BLaER1 (cell line): ENCODE measurements around the gene CXCR5.

Experiments
- H3K27ac ChIP-seq: shearing (Covaris generic); formaldehyde crosslinking; 2 replicates; pipeline ENCODE4 v1.8.1; 2022
- H3K27me3 ChIP-seq: shearing (Covaris generic); formaldehyde crosslinking; 2 replicates; pipeline ENCODE4 v1.8.1; 2022
- H3K36me3 ChIP-seq: shearing (Covaris generic); formaldehyde crosslinking; 2 replicates; pipeline ENCODE4 v1.8.1; 2022
- H3K4me1 ChIP-seq: shearing (Covaris generic); formaldehyde crosslinking; 2 replicates; pipeline ENCODE4 v1.8.1; 2022
- H3K4me2 ChIP-seq: shearing (Covaris generic); formaldehyde crosslinking; 2 replicates; pipeline ENCODE4 v1.8.1; 2022
- H3K4me3 ChIP-seq: shearing (Covaris generic); formaldehyde crosslinking; 2 replicates; pipeline ENCODE4 v1.8.1; 2022
- H3K9ac ChIP-seq: shearing (Covaris generic); formaldehyde crosslinking; 2 replicates; pipeline ENCODE4 v1.8.1; 2022
- H3K9me3 ChIP-seq: shearing (Covaris generic); formaldehyde crosslinking; 2 replicates; pipeline ENCODE4 v1.8.1; 2022
- H4K20me1 ChIP-seq: shearing (Covaris generic); formaldehyde crosslinking; 2 replicates; pipeline ENCODE4 v1.8.1; 2022
- Cebpa-rat ChIP-seq: shearing (Covaris generic); IDR thresholded peaks from 2 replicates; pipeline ENCODE4 v1.8.1; 2022

The CXCR5 gene

DNA sequence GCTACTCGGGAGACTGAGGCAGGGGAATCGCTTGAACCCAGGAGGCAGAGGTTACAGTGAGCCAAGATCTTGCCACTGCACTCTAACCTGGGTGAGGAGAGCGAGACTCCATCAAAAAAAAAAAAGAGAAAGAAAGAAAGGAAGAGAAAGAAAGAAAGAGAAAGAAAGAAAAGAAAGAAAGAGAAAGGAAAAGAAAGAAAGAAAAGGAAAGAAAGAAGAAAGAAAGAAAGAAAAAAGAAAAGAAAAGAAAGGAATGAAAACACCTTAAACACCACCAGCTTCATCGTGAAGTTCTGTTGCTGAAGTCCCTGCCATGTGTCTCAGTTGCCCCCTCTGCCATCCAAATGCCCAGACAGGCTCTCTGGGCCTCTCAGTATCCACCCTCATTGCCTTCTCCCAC is 9.9 kb upstream of the CXCR5 start:
- Histone ChIP-seq H3K36me3 (no peaks in the 10 kb centered on the region), H3K9me3 (no peaks in the 10 kb centered on the region), H3K9ac (no peak overlapping the region), H4K20me1 (no peaks in the 10 kb centered on the region), H3K27ac (no peak overlapping the region), H3K4me3 (no peak overlapping the region), H3K4me2 (no peak overlapping the region), H3K4me1 (peaks cover 50% of the 10 kb centered on the region), H3K27me3 (no peaks in the 10 kb centered on the region)
- TF ChIP-seq Cebpa-rat: no peak

DNA sequence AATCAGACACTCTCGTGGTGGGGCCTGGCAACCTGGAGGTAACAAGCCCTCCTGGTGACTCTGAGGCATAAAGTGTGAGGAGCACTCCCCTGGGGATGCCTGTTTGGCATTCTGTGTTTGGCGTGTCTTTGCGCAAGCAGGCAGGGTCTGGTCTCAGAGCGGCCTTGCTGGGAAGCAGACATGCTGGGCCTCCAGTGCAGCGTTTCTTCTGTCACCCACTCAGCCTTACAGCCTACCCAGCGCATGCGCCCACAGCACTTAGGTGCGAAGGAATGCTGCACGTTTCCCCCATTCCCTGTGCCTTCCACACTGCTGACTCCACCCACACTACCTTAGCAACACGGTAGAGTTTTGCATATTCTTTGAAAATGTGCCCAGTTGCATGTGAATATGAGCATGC is 7.4 kb upstream of the CXCR5 start:
- TF ChIP-seq Cebpa-rat: no peak
- Histone ChIP-seq H3K4me3 (no peak overlapping the region), H3K4me1 (peaks cover 25% of the 10 kb centered on the region)

DNA sequence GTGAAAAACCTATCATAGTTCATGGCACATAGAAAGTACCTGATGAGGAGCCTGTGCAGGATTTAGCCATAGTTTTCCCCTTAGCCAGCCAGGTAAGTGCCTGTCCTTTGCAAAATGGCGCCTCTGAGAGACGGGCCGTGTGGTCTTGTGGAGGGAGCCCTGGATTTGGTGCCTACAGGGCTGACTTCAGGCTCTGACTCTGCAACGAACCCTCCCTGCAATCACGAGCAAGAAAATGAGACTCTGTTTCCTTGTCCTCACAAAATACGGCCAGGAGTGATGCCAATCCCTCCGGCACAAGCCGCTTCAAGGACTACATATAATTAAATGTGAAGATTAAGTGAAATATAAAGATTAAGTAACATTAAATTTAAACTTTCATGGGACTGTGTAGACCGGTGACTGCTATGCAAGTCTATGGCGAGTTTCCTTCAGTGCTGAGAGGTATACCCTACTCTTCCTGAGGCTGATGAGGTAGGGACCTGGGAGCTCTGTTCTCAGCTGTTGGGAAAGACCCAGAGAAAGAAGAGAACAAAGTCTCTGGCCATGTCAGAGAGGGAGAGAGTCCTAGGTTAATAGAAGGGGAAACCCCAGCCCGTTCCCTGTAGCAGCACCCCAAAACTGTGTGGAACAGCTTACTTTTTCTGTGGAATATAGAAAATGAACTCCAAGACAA is 6.1 kb upstream of the CXCR5 start:
- no peaks in the 10 kb centered on the region for H4K20me1 ChIP-seq
- H3K9ac ChIP-seq: no peak overlapping the region
- no peak overlapping the region for H3K4me3 ChIP-seq
- no peak for TF ChIP-seq Cebpa-rat
- peaks cover 21% of the 10 kb centered on the region for H3K4me1 ChIP-seq
- no peak overlapping the region; the same call in 1 of the 2 replicates for H3K4me2 ChIP-seq
- no peaks in the 10 kb centered on the region for H3K9me3 ChIP-seq
- H3K36me3 ChIP-seq: no peaks in the 10 kb centered on the region
- H3K27ac ChIP-seq: no peak overlapping the region
- H3K27me3 ChIP-seq: no peaks in the 10 kb centered on the region

More for the DNA sequence above, 7.4 kb upstream of the CXCR5 start:
- no peaks in the 10 kb centered on the region for H3K9me3 ChIP-seq
- no peaks in the 10 kb centered on the region for H3K27me3 ChIP-seq
- H3K4me2 ChIP-seq: peak overlapping the region; percentile 55
- H3K36me3 ChIP-seq: no peaks in the 10 kb centered on the region
- H3K9ac ChIP-seq: no peak overlapping the region
- no peak overlapping the region for H3K27ac ChIP-seq
- H4K20me1 ChIP-seq: no peaks in the 10 kb centered on the region

DNA sequence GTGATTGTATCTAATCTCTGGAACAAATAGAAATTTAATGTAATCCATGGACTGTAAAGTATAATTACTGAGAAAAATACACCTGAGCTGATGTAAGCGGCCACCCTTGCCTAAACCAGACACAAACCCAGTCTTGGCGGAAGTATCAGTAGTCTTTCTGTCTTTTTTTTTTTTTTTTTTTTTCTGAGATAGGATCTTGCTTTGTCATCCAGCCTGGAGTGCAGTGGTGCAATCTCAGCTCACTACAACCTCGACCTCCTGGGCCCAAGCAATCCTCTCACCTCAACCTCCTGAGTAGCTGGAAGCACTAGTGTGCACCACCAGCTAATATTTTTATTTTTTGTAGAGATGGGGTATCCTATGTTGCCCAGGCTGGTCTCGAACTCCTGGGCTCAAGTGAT is 5.5 kb upstream of the CXCR5 start:
- H3K4me3 ChIP-seq: no peak overlapping the region
- no peaks in the 10 kb centered on the region for H3K9me3 ChIP-seq
- no peak for TF ChIP-seq Cebpa-rat
- H3K36me3 ChIP-seq: no peaks in the 10 kb centered on the region
- no peak overlapping the region for H3K4me2 ChIP-seq
- no peaks in the 10 kb centered on the region for H4K20me1 ChIP-seq
- H3K9ac ChIP-seq: no peak overlapping the region
- H3K4me1 ChIP-seq: peaks cover 20% of the 10 kb centered on the region
- H3K27ac ChIP-seq: no peak overlapping the region
- no peaks in the 10 kb centered on the region for H3K27me3 ChIP-seq

DNA sequence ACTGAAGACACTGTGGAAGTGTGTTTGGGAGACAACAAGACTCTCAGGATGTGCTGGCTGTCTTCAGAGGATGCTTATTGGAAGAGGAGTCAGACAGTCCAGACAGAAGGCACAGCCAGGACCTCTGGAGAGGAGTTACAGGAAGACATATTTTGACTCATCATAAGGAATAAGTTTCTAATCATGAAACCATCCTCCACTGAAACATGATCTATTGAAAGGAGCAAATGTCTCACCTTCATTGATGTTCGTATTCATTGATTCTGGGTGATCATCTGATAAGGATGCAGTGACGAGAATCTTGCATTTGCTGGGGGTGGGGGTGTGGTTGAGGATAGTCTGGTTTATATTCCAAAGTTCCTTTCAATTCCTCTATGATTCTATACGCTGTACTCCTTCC is 2.5 kb upstream of the CXCR5 start:
- H3K36me3 ChIP-seq: no peaks in the 10 kb centered on the region
- no peaks in the 10 kb centered on the region for H3K27me3 ChIP-seq
- H3K4me1 ChIP-seq: peaks cover 26% of the 10 kb centered on the region
- no peaks in the 10 kb centered on the region for H3K9me3 ChIP-seq
- no peak overlapping the region for H3K4me2 ChIP-seq
- no peak overlapping the region for H3K9ac ChIP-seq
- H3K4me3 ChIP-seq: no peak overlapping the region
- no peak overlapping the region for H3K27ac ChIP-seq
- H4K20me1 ChIP-seq: no peaks in the 10 kb centered on the region
- TF ChIP-seq Cebpa-rat: no peak

DNA sequence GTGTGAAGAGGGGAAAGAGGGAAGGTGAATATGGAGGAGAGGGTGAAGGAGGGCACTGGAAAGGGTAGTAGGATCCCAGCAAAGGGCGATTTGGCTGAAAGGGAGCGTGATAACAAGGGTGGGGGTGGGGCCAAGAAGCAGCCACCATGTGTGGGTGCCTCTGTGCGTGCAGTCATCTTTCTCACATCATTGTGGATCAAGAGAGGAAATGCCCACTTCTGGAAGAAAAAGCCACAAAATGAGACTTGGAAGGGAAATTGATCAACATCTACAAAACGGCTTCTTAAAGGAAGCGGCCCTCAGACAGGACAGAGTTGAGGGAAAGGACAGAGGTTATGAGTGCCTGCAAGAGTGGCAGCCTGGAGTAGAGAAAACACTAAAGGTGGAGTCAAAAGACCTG is 1.2 kb upstream of the CXCR5 start:
- H3K4me3 ChIP-seq: no peak overlapping the region
- H3K9me3 ChIP-seq: no peaks in the 10 kb centered on the region
- H4K20me1 ChIP-seq: no peaks in the 10 kb centered on the region
- H3K4me1 ChIP-seq: peaks cover 24% of the 10 kb centered on the region
- no peak overlapping the region for H3K27ac ChIP-seq
- H3K27me3 ChIP-seq: no peaks in the 10 kb centered on the region
- H3K4me2 ChIP-seq: peak overlapping the region; percentile 36
- no peaks in the 10 kb centered on the region for H3K36me3 ChIP-seq
- TF ChIP-seq Cebpa-rat: no peak
- no peak overlapping the region for H3K9ac ChIP-seq

DNA sequence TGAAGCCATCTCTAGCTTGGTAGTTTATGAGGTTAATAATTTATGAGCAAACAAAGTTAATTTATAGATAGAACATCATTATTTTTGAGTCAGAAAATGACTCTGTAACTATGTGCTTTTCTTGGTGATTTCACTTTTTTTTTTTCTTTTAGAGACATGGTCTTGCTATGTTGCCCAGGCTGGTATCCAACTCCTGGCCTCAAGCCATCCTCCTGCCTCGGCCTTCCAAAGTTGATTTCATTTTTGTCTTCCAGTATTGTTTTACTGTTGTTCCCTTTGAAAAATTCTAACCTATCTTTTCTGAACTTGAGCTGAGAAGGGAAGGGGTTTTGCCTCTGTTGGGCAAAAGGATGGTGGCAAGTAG is 706 bp upstream of the CXCR5 start:
- Histone ChIP-seq H3K27ac (no peak overlapping the region), H3K9ac (no peak overlapping the region), H3K36me3 (no peaks in the 10 kb centered on the region), H3K4me3 (no peak overlapping the region), H3K4me1 (peaks cover 27% of the 10 kb centered on the region), H3K9me3 (no peaks in the 10 kb centered on the region), H3K27me3 (no peaks in the 10 kb centered on the region), H3K4me2 (no peak overlapping the region), H4K20me1 (no peaks in the 10 kb centered on the region)
- TF ChIP-seq Cebpa-rat: no peak

DNA sequence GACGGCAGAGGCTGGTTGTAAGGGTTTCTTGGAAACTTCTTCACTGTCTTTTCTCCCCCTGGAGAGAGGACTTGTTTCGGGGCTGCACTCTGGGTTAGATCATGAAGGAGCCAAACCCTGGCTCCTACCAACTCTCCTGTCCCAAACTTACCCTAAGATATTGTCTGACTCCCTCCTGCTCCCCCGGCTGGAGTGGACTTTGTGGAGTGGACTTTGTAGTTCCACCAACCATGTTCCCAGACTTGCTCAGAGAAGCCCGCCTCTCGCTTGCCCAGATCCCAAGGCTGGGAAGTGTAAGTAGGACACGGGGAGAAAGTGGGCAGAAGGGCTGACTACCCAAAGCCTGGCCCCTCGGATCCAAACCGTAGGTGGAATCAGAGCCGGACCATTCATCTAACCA is 1.2 kb downstream of the CXCR5 start:
- Histone ChIP-seq H4K20me1 (no peaks in the 10 kb centered on the region), H3K9me3 (no peaks in the 10 kb centered on the region), H3K36me3 (no peaks in the 10 kb centered on the region), H3K4me3 (no peak overlapping the region), H3K4me1 (peaks cover 27% of the 10 kb centered on the region), H3K27me3 (no peaks in the 10 kb centered on the region), H3K9ac (no peak overlapping the region), H3K4me2 (no peak overlapping the region), H3K27ac (no peak overlapping the region)
- no peak for TF ChIP-seq Cebpa-rat

DNA sequence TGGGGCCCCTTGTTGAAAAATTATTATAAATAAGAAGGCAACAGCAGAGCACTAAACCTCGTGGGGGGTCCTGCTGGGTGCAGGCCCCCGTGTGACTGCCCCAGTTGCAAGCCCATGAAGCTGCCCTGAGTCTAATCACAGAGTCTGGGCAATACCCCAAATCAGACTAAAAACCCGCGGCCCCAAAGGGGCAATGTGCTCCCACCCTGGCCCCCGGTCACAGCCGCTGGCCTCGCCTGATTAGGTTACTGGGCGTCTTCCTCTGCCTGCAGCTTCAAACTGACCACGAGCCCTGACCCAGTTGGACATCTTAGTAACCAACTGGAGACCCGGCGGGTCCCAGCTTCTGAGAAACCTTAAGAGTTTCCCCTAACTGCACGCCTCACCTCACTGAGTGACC is 1.6 kb downstream of the CXCR5 start:
- no peaks in the 10 kb centered on the region for H3K36me3 ChIP-seq
- H3K4me2 ChIP-seq: no peak overlapping the region
- H3K9me3 ChIP-seq: no peaks in the 10 kb centered on the region
- H3K4me1 ChIP-seq: peaks cover 27% of the 10 kb centered on the region
- no peak overlapping the region for H3K27ac ChIP-seq
- no peaks in the 10 kb centered on the region for H4K20me1 ChIP-seq
- no peak overlapping the region for H3K9ac ChIP-seq
- no peaks in the 10 kb centered on the region for H3K27me3 ChIP-seq
- no peak overlapping the region for H3K4me3 ChIP-seq
- no peak for TF ChIP-seq Cebpa-rat

DNA sequence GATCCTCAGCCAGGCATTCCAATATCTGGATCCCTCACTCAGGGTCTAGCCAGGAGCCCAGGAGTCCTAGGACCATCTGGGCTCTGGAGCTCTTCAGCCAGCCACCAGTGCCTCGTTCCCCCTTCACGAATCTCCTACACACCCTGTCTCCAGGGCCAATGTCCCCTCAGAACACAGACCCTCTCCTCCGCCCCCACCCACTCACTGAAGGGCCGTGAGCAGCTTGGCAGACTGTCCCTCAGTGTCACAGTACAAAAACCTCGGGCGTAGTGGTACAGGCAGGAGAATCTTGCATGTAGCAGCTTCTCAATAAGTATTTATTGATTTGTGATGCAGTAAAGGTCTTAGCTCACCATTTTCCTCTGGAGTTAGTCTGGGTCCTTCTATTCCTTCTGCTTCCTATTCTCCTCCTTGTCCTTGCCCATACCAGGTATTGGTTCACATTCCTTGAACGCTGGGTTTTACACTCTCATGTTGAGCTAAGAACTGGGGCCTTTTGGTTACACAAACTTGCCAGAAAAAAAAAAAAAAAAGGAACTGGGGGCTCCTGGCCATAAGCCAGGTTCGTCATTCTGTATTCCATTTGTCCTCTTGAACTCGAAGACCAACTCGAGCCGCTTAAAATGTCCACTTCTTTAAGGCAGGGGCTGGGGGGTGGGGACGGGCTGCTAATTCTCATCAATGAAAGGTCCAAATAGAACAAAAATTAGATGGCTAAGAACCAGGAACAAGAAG is 2.3 kb downstream of the CXCR5 start:
- Histone ChIP-seq H3K4me1 (peaks cover 27% of the 10 kb centered on the region), H3K36me3 (no peaks in the 10 kb centered on the region), H3K4me3 (no peak overlapping the region), H4K20me1 (no peaks in the 10 kb centered on the region), H3K27ac (no peak overlapping the region), H3K9me3 (no peaks in the 10 kb centered on the region), H3K9ac (no peak overlapping the region), H3K4me2 (no peak overlapping the region), H3K27me3 (no peaks in the 10 kb centered on the region)
- TF ChIP-seq Cebpa-rat: no peak
